HepG2 (cell line): Measurements from ENCODE around the gene SCAPER. TPM values are rescaled to one million over a fixed set of nuclear protein-coding genes. Genes with fewer than 3 reads are reported as not detected.
"Not testable (repeated sequence)": the region's sequence is repeated elsewhere in the genome, so short reads cannot be mapped to it uniquely, and the experiment has no call there.

ENCODE experiments used
- ATAC-seq: fragments of 200-7000 bp; cut with Tn5 transposase; 3 replicates; pipeline ENCODE4 v1.9.1; 2020; ENCODE audit warnings: mild to moderate bottlenecking, moderate library complexity
- BruUV-seq: library from RNA; stranded (reverse); fragments of 400-500 nt; replicated peaks from 2 replicates; lab custom pipeline; 2021; lab: Mats Ljungman, UMichigan
- CTCF ChIA-PET: fragments of 300-600 bp; formaldehyde crosslinking; extraction: SDS; loops from one replicate; lab custom pipeline; 2021; ENCODE audit warnings: low total read pairs, inconsistent platforms, low intra/inter-chr PET ratio; lab: Yijun Ruan, JAX
- POLR2A ChIA-PET: fragments of 350-600 bp; sonication (Branson Sonifier 250); formaldehyde crosslinking; loops from one replicate; lab custom pipeline; 2020; ENCODE audit warnings: antibody characterized with exemption, inconsistent platforms; lab: Yijun Ruan, JAX
- DNase-seq: peaks from one replicate; pipeline ENCODE4 v3.0.0-alpha.2; 2015; ENCODE audit warnings: low spot score
- FAIRE-seq: peaks from 3 replicates; lab custom pipeline; 2011; peaks lifted over from hg19 to GRCh38; lab: Jason Lieb, UNC
- H2AFZ ChIP-seq: one replicate; pipeline ENCODE4 v1.6.1; 2011; ENCODE audit warnings: low read length, inconsistent platforms
- H3K27ac ChIP-seq: fragments of 300-600 bp; 3 replicates; pipeline ENCODE4 v1.8.0; 2011; ENCODE audit warnings: mixed run types, mild to moderate bottlenecking, mixed read lengths, low read length, inconsistent platforms; ENCODE audit not compliant: insufficient read depth; ENCODE audit errors: extremely low read length
- H3K27me3 ChIP-seq, 2 experiments: fragments of 200-600 bp in 1 of 2; 2 replicates in 1 of 2; 3 replicates in 1 of 2; pipeline versions ENCODE4 v1.6.0 to v1.8.0; 2011; ENCODE audit warnings: low read length in 2 of 2, mild to moderate bottlenecking in 2 of 2, moderate library complexity in 2 of 2, inconsistent platforms in 1 of 2; ENCODE audit not compliant: insufficient read depth in 2 of 2, control insufficient read depth in 1 of 2
- H3K36me3 ChIP-seq, 2 experiments: fragments of 200-600 bp in 1 of 2; replicated peaks in 1 of 2; 2 replicates in 1 of 2; 3 replicates in 1 of 2; pipeline versions ENCODE4 v1.5.1 to v1.8.0; 2011; ENCODE audit warnings: low read length in 2 of 2, inconsistent platforms in 1 of 2; ENCODE audit not compliant: insufficient read depth in 2 of 2, control insufficient read depth in 1 of 2
- H3K4me1 ChIP-seq: 2 replicates; pipeline ENCODE4 v1.5.1; 2012; ENCODE audit warnings: low read length, inconsistent platforms; ENCODE audit not compliant: insufficient read depth
- H3K4me2 ChIP-seq: 2 replicates; pipeline ENCODE4 v1.6.0; 2011; ENCODE audit warnings: low read depth, low read length, inconsistent platforms
- H3K4me3 ChIP-seq, 3 experiments: fragments of 200-600 bp in 1 of 3; sonication (generic), shearing (Covaris generic) in 1 of 3; replicated peaks in 1 of 3; 2 replicates each; pipeline ENCODE4 v1.5.1; 2011 to 2016; ENCODE audit warnings: low read length in 3 of 3, inconsistent platforms in 2 of 3, low read depth in 2 of 3, mild to moderate bottlenecking in 2 of 3, control low read depth in 1 of 3, mixed read lengths in 1 of 3; ENCODE audit not compliant: insufficient read depth in 1 of 3
- H3K79me2 ChIP-seq: one replicate; pipeline ENCODE4 v1.6.1; 2011; ENCODE audit warnings: low read length, inconsistent platforms; ENCODE audit not compliant: insufficient read depth
- H3K9ac ChIP-seq: 2 replicates; pipeline ENCODE4 v1.6.0; 2011; ENCODE audit warnings: mild to moderate bottlenecking, low read depth, low read length, inconsistent platforms; ENCODE audit not compliant: insufficient read depth
- H3K9me3 ChIP-seq: 2 replicates; pipeline ENCODE4 v1.5.1; 2012; ENCODE audit warnings: mild to moderate bottlenecking, low read length
- H4K20me1 ChIP-seq: 2 replicates; pipeline ENCODE4 v1.6.0; 2011; ENCODE audit warnings: inconsistent platforms, mild to moderate bottlenecking, low read length, moderate library complexity; ENCODE audit not compliant: insufficient read depth
- ZNF800 ChIP-seq: sonication (generic); formaldehyde crosslinking; IDR thresholded peaks from 2 replicates; pipeline ENCODE4 v1.4.0; 2020; ENCODE audit warnings: missing genetic modification reagents
- WGBS: methylation state at CpG from one replicate; pipeline ENCODE4 v1.1.6; 2017; ENCODE audit warnings: low lambda C conversion rate; 5-methylcytosine and 5-hydroxymethylcytosine counted together
- in situ Hi-C: cut with HindIII; loops from 2 replicates; pipeline ENCODE4 v1.10.0; 2017; ENCODE audit warnings: low pct_unique_long_range_greater_than_20kb; ENCODE audit not compliant: extremely low pct_ligation_motif_present
- intact Hi-C: fragments of 100-400 bp; cut with micrococcal nuclease; formaldehyde crosslinking; loops from one replicate; pipeline ENCODE4 v1.10.0; 2022; ENCODE audit not compliant: unreplicated experiment
- polyA plus RNA-seq, 8 experiments: library from polyadenylated mRNA; depleted of rRNA in 3 of 8; stranded (reverse) in 7 of 8; unstranded in 1 of 8; fragments of >200 nt; fragmentation: Illumina TruSeq in 4 of 8; extraction: Trizol in 4 of 8; gene quantifications; 2 replicates each; pipeline versions ENCODE4 v1.2.1 to v1.2.3, GENCODE V29; 2011 to 2016; ENCODE audit warnings: low read depth in 4 of 8, missing spikeins in 1 of 8, mixed read lengths in 1 of 8; ENCODE audit not compliant: insufficient read depth in 1 of 8
- total RNA-seq, 5 experiments: library from RNA; depleted of rRNA; stranded (reverse); fragments of >200 nt; fragmentation: Illumina TruSeq; extraction: Trizol; gene quantifications; 2 replicates each; pipeline ENCODE4 v1.2.3, GENCODE V29; 2016; ENCODE audit warnings: low read depth in 1 of 5

The SCAPER gene
- total and polyA plus RNA-seq, 2 of the 13 experiments (the other 11 are each of a cell fraction or from before 2014, with no cell fraction given): 4.3 to 10.5 TPM

GRCh38 chr15:76512971-76513370 is 392.2 kb downstream of the SCAPER start:
- no peak for ATAC-seq
- in situ Hi-C loops: no loop called here
- ChIA-PET CTCF (no interaction called here), POLR2A (no interaction called here)
- Histone ChIP-seq H3K36me3 (no peaks in the 10 kb centered on the region; a peak in 1 of 5 replicates), H3K9me3 (no peaks in the 10 kb centered on the region), H3K27me3 (no peaks in the 10 kb centered on the region), H4K20me1 (no peaks in the 10 kb centered on the region), H3K4me1 (peaks cover 32% of the 10 kb centered on the region), H3K4me2 (no peak overlapping the region), H3K27ac (no peak overlapping the region), H3K9ac (no peak overlapping the region), H3K4me3 (no peak overlapping the region), H3K79me2 (no peaks in the 10 kb centered on the region), H2AFZ (no peak overlapping the region)
- no TSS peak for BruUV-seq
- no peak for TF ChIP-seq ZNF800 (CRISPR knock-in tag)
- 92% methylated on average over 2 of the region's 2 CpGs for WGBS
- no peak for FAIRE-seq
- no peak for DNase-seq
- intact Hi-C loops: no loop called here

GRCh38 chr15:76510663-76511062 is 394.5 kb downstream of the SCAPER start:
- H4K20me1 ChIP-seq, intact Hi-C loops, CTCF ChIA-PET, BruUV-seq, H3K9me3 ChIP-seq, H3K79me2 ChIP-seq, DNase-seq, H3K27ac ChIP-seq, FAIRE-seq, H3K9ac ChIP-seq, POLR2A ChIA-PET, H3K36me3 ChIP-seq, ATAC-seq, H3K4me2 ChIP-seq, H2AFZ ChIP-seq, H3K27me3 ChIP-seq, in situ Hi-C loops, H3K4me3 ChIP-seq: not testable (repeated sequence)
- 96% methylated on average over 10 of the region's 10 CpGs for WGBS
- peaks cover 30% of the 10 kb centered on the region for H3K4me1 ChIP-seq
